Stimulated activated CD4-positive, alpha-beta T cell treated with anti-CD3 and anti-CD28 coated beads, TNF-alpha, amount 100 ng/mL, for 1 hour (primary cell): ENCODE measurements around the gene ZDHHC13.

ENCODE experiments used
- DNase-seq, 3 donors: peaks; one replicate each; pipeline ENCODE4 v3.0.0-alpha.2; 2020; ENCODE audit warnings: low read depth in 3 of 3, low spot score in 1 of 3

Gene ZDHHC13

GRCh38 chr11:19201737-19202605 lies 85.0 kb downstream of the ZDHHC13 start, which contains the start of gene CSRP3:
Gene CSRP3, minus strand, starts transcription at chr11:19201983. Its CDS starts 9,535 bp downstream, at chr11:19192448.
- no peak for DNase-seq

- DNase-seq = no peak
Measured at GRCh38 chr11:19204836-19205235, 87.9 kb downstream of the ZDHHC13 start.

DNA sequence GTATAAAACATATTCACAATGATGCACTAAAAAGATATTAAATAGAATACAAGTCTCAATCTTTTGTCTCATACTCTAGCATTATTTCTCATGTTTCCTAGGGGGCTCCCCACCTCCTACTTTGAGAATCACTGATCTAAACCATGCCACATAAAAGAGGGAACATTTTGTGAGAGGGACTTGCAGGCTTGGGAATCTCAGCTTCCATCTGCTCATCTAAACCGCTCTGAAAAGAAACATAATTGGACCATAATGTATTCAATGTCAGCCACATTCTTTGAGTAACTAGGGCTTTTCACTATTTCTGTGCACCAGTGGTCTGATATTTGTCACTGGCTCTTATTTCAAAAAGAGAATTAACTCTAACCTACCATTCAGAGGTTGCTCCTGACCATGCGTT lies 91.2 kb downstream of the ZDHHC13 start:
- no peak for DNase-seq

- DNase-seq = no peak
Measured at GRCh38 chr11:19208959-19209546, 92.1 kb downstream of the ZDHHC13 start.

DNA sequence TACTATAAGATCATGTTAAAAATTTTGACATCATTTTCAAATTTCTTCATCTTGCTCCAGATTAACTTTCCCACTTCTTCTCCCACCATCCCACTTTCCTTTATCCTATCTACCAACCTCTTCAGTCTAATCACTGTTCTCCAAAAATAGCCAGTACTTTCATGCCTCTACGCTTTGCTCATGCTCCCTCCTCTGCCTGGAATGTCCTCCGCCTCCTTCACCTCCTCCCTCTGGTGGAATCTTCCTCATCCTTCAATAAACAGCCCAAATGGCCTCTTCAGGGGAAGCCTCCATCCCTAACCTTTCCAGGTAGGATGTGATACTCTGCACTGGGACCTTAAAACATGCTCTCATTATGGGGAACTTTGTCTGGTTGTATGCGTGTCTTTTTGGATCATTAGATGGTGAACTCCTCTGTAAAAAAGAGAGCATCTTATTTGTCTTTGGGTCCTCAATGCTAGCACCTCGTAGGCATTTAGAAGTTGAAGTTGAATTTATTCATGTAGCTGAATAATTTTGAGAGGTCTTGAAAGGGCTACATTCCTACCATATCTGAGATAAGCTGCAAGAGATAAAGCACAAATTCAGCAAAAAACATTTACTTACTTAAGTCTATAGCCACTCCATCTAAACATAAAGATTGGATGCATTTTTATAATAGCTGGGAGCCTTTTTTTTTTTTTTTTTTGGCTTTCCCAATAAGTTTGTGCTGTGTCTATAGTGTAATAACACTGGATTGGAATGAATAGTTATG lies 92.8 kb downstream of the ZDHHC13 start:
- no peak for DNase-seq

DNA sequence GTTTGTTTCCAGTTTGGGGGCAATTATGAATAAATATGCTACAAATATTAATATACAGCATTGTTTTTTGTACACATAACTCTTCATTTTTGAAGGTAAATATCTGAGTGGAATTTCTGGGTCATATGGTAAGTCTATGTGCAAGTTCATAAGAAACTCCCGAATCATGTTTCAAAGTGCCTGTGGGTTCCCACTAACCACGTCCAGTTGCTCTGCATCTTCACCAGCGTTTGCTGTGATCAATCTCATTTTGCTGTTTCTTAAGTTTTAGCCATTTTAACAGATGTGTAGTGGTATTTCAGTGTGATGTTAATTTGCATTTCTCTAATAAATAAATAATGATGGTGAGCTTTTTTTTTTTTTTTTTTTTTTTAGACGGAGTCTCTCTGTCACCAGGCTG lies 99.1 kb downstream of the ZDHHC13 start:
- no peak for DNase-seq

DNA sequence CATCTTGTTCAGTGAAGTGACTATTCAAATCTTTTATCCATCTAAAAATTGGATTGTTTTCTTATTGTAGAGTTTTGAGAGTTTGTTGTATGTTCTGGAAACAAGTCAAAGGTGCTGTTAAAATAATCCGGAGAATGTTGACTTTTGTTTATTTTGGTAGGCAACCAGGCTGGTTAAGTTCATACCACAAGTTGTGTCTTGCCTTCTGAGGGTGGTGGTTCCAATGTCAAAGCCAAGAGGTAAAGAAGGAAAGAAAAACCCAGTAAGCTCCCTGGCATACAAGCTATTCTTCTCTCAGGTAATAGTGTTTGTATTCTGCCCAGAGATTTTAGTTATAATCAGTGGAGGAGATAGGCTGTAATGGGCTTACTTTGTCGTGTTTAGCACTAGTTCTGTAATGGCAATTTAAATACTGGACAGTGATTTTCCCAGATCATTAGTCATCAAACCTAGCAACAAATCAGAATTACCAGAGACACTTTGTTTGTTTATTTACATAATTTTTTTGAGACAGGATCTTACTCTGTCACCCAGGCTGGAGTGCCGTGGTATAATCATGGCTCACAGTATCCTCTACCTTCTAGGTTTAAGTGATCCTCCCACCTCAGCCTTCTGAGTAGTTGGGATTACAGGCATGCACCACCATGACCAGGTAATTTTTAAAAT lies 99.9 kb downstream of the ZDHHC13 start:
- DNase-seq = no peak

- no peak for DNase-seq
Measured at GRCh38 chr11:19218216-19218615, 101.2 kb downstream of the ZDHHC13 start.

- no peak for DNase-seq
Measured at GRCh38 chr11:19218786-19219460, 102.0 kb downstream of the ZDHHC13 start.

DNA sequence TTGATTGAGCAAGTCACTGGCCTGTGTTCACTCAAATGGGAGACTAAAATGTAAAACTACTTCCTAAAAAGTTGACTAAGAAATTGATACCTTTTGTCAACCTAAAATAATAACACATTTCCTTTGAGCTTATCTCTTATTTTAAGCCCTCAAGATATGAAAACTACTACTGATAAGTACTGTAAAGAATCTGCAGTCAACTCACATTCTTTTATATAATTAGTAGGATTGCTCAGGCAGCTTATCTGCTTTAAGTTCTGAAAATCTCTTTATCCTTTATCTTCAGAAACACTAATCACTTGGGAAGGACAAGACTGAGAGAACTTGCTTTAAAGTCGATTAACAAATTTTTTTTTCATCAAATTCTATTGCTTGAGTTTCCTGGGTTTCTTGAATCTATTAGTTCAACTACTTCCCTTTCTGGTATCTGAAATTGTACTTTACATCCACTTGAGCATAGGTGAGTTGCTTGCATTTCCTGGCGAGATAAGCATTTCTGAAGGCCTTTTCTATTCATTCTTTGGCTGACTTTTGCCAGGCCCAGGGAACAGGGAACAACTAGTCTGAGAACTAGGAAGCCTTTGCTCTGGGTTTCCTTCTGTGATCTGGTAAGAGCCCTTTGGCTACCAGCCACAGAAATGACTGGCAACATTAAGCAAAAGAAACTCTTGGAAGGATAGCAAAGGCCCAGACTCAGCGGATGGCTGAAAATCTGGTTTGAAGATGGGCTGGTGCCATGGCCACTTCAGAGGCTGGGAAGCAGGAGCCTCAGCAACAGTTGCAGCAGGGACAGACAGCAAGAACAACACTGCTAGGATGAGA lies 104.1 kb downstream of the ZDHHC13 start:
- DNase-seq = no peak

DNA sequence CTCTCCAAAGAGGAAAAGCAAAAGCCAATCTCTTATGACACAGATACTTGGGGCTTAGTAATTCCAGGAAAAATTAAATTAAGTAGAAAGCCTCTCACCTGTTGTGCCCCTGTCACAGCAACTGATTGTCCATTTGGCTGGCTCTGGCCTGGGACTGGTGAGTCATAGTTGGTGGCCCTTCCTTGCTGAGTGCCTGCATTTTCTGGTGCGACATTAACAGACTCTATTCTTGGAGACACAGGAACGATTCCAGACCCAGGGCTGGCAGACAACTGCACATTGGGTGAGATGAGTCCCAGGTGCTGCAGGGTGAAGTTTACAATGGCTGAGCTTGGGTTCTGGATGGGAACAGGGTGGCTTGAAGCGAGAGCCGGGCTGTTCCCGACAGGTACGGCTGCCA lies 108.2 kb downstream of the ZDHHC13 start:
- no peak for DNase-seq

- DNase-seq = no peak
Measured at GRCh38 chr11:19225581-19225980, 108.6 kb downstream of the ZDHHC13 start.
